HepG2 (cell line): ENCODE measurements around the gene ZFP36L2. TPM values are rescaled to one million over a fixed set of nuclear protein-coding genes. Genes with fewer than 3 reads are reported as not detected.

Experiments used
- FOSL2 ChIP-seq: sonication (generic); formaldehyde crosslinking; IDR thresholded peaks from 2 replicates; pipeline ENCODE4 v1.4.0; 2020; ENCODE audit warnings: missing genetic modification reagents
- HINFP ChIP-seq: sonication (generic); formaldehyde crosslinking; IDR thresholded peaks from 2 replicates; pipeline ENCODE4 v1.4.0; 2020; ENCODE audit warnings: low read depth, mild to moderate bottlenecking, missing genetic modification reagents
- HNF4A ChIP-seq: sonication (generic); formaldehyde crosslinking; IDR thresholded peaks from 2 replicates; pipeline ENCODE4 v1.4.0; 2020; ENCODE audit warnings: missing genetic modification reagents
- NCOA1 ChIP-seq: sonication (generic); formaldehyde crosslinking; IDR thresholded peaks from 2 replicates; pipeline ENCODE4 v1.9.0; 2021; ENCODE audit warnings: missing genetic modification reagents
- NCOA2 ChIP-seq: sonication (generic); formaldehyde crosslinking; IDR thresholded peaks from 2 replicates; pipeline ENCODE4 v1.8.0; 2022; ENCODE audit warnings: inconsistent platforms
- PBX3 ChIP-seq: sonication (generic); formaldehyde crosslinking; IDR thresholded peaks from 2 replicates; pipeline ENCODE4 v1.8.1; 2023; ENCODE audit warnings: missing genetic modification reagents, inconsistent platforms, borderline replicate concordance
- SIX1 ChIP-seq: sonication (generic); formaldehyde crosslinking; IDR thresholded peaks from 2 replicates; pipeline ENCODE4 v1.4.0; 2020; ENCODE audit warnings: missing genetic modification reagents, borderline replicate concordance
- ZFP90 ChIP-seq: sonication (generic); formaldehyde crosslinking; IDR thresholded peaks from 2 replicates; pipeline ENCODE4 v1.8.0; 2022; ENCODE audit warnings: missing genetic modification reagents, mild to moderate bottlenecking, inconsistent platforms, borderline replicate concordance
- ZHX2 ChIP-seq, 2 experiments: sonication (generic) in 1 of 2; formaldehyde crosslinking in 1 of 2; IDR thresholded peaks; 2 replicates each; pipeline versions ENCODE4 v1.6.1 to v1.9.0; 2014 to 2022; ENCODE audit warnings: antibody characterized with exemption in 1 of 2, borderline replicate concordance in 1 of 2, inconsistent platforms in 1 of 2, low read depth in 1 of 2, missing genetic modification reagents in 1 of 2
- ZNF766 ChIP-seq: sonication (generic); formaldehyde crosslinking; IDR thresholded peaks from 2 replicates; pipeline ENCODE4 v1.5.0; 2020; ENCODE audit warnings: missing genetic modification reagents, borderline replicate concordance
- polyA plus RNA-seq, 8 experiments: library from polyadenylated mRNA; depleted of rRNA in 3 of 8; stranded (reverse) in 7 of 8; unstranded in 1 of 8; fragments of >200 nt; fragmentation: Illumina TruSeq in 4 of 8; extraction: Trizol in 4 of 8; gene quantifications; 2 replicates each; pipeline versions ENCODE4 v1.2.1 to v1.2.3, GENCODE V29; 2011 to 2016; ENCODE audit warnings: low read depth in 4 of 8, missing spikeins in 1 of 8, mixed read lengths in 1 of 8; ENCODE audit not compliant: insufficient read depth in 1 of 8
- total RNA-seq, 5 experiments: library from RNA; depleted of rRNA; stranded (reverse); fragments of >200 nt; fragmentation: Illumina TruSeq; extraction: Trizol; gene quantifications; 2 replicates each; pipeline ENCODE4 v1.2.3, GENCODE V29; 2016; ENCODE audit warnings: low read depth in 1 of 5
- TF ChIP-seq, protein P1 (sequence below): sonication (generic); formaldehyde crosslinking; IDR thresholded peaks from 2 replicates; pipeline ENCODE4 v1.4.0; 2020; ENCODE audit warnings: missing genetic modification reagents

Gene ZFP36L2
- total and polyA plus RNA-seq, 2 of the 13 experiments (the other 11 are each of a cell fraction or from before 2014, with no cell fraction given): 11.2 to 21.8 TPM

- no peak for TF ChIP-seq HINFP (CRISPR knock-in tag)
- TF ChIP-seq SIX1 (CRISPR knock-in tag): no peak
- TF ChIP-seq ZHX2 (IDR thresholded peaks at IDR 0.05; ENCODE audit: low read depth): no peak
- TF ChIP-seq ZHX2 (CRISPR knock-in tag; IDR thresholded peaks at IDR 0.05; ENCODE audit: borderline replicate concordance): no peak
- TF ChIP-seq NCOA1 (CRISPR knock-in tag): no peak
- no peak for TF ChIP-seq PBX3 (CRISPR knock-in tag)
- peak; percentile 39; the same call in 1 of the 2 replicates for TF ChIP-seq NCOA2
- no peak for TF ChIP-seq ZFP90 (CRISPR knock-in tag)
- no peak for TF ChIP-seq ZNF766 (CRISPR knock-in tag)
- peak; percentile 84 for TF ChIP-seq HNF4A
- TF ChIP-seq, protein P1, sequence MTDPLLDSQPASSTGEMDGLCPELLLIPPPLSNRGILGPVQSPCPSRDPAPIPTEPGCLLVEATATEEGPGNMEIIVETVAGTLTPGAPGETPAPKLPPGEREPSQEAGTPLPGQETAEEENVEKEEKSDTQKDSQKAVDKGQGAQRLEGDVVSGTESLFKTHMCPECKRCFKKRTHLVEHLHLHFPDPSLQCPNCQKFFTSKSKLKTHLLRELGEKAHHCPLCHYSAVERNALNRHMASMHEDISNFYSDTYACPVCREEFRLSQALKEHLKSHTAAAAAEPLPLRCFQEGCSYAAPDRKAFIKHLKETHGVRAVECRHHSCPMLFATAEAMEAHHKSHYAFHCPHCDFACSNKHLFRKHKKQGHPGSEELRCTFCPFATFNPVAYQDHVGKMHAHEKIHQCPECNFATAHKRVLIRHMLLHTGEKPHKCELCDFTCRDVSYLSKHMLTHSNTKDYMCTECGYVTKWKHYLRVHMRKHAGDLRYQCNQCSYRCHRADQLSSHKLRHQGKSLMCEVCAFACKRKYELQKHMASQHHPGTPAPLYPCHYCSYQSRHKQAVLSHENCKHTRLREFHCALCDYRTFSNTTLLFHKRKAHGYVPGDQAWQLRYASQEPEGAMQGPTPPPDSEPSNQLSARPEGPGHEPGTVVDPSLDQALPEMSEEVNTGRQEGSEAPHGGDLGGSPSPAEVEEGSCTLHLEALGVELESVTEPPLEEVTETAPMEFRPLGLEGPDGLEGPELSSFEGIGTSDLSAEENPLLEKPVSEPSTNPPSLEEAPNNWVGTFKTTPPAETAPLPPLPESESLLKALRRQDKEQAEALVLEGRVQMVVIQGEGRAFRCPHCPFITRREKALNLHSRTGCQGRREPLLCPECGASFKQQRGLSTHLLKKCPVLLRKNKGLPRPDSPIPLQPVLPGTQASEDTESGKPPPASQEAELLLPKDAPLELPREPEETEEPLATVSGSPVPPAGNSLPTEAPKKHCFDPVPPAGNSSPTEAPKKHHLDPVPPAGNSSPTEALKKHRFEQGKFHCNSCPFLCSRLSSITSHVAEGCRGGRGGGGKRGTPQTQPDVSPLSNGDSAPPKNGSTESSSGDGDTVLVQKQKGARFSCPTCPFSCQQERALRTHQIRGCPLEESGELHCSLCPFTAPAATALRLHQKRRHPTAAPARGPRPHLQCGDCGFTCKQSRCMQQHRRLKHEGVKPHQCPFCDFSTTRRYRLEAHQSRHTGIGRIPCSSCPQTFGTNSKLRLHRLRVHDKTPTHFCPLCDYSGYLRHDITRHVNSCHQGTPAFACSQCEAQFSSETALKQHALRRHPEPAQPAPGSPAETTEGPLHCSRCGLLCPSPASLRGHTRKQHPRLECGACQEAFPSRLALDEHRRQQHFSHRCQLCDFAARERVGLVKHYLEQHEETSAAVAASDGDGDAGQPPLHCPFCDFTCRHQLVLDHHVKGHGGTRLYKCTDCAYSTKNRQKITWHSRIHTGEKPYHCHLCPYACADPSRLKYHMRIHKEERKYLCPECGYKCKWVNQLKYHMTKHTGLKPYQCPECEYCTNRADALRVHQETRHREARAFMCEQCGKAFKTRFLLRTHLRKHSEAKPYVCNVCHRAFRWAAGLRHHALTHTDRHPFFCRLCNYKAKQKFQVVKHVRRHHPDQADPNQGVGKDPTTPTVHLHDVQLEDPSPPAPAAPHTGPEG (CRISPR knock-in tag): no peak
- 0 out of 2 replicates have a peak, but pooled peaks have one; percentile 20 for TF ChIP-seq FOSL2
Observed at GRCh38 chr2:43230951-43231827, 4.8 kb upstream of the ZFP36L2 start (continued).
